ENCODE results near the gene PTP4A2.

Gene PTP4A2

DNA sequence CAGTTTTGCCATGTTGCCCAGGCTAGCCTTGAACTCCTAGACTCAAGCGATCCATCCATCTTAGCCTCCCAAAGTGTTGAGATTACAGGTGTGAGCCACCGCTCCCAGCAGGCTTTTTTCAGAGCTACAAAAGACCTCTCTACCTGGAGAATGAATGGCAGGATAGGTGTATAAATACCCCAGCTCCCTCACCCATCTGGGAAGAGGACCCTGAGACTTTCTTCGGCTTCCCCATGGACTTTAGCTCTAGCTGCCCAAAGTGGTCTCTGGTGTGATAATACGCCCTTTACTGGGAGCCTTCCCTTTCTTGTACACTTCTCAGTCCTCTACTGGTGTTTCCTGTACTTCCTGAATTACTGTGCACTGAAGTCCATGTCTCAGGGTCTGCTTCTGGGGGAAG is 60.6 kb downstream of the PTP4A2 start:
- Histone ChIP-seq H3K4me1 (ENCODE audit: control insufficient read depth, low read depth, low read length) (no peaks in the 10 kb centered on the region), H2BK5ac (ENCODE audit: low read length) (no peak overlapping the region), H3K9ac (ENCODE audit: low read length) (no peak overlapping the region), H3K18ac (ENCODE audit: low read length) (no peak overlapping the region), H4K8ac (ENCODE audit: low read depth, low read length) (no peak overlapping the region), H3K27ac (ENCODE audit: low read depth, low read length) (no peak overlapping the region), H3K79me1 (ENCODE audit: low read length) (no peaks in the 10 kb centered on the region), H3K56ac (ENCODE audit: low read length) (no peak overlapping the region), H3K4me3 (ENCODE audit: low read length) (no peak overlapping the region), H3K79me2 (ENCODE audit: control insufficient read depth, insufficient read depth, low read length) (no peaks in the 10 kb centered on the region), H3K4ac (ENCODE audit: low read depth, low read length) (no peak overlapping the region), H2BK15ac (replicated peaks; ENCODE audit: low read depth) (no peak overlapping the region), H3K23ac (ENCODE audit: low read length) (no peak overlapping the region), H3K36me3 (ENCODE audit: control insufficient read depth, insufficient read depth, low read length) (no peaks in the 10 kb centered on the region), H3K27me3 (ENCODE audit: insufficient read depth, low read length, poor library complexity) (no peaks in the 10 kb centered on the region), H2AK5ac (ENCODE audit: low read length) (no peak overlapping the region), H2BK120ac (ENCODE audit: low read depth, low read length) (no peak overlapping the region), H3K4me2 (ENCODE audit: low read length) (no peak overlapping the region), H4K5ac (ENCODE audit: low read length) (no peak overlapping the region)
- no CpG with 5 or more reads among the region's 4 CpGs for WGBS (ENCODE audit: extremely low coverage, insufficient coverage, low lambda C conversion rate)
- no peak for DNase-seq

DNA sequence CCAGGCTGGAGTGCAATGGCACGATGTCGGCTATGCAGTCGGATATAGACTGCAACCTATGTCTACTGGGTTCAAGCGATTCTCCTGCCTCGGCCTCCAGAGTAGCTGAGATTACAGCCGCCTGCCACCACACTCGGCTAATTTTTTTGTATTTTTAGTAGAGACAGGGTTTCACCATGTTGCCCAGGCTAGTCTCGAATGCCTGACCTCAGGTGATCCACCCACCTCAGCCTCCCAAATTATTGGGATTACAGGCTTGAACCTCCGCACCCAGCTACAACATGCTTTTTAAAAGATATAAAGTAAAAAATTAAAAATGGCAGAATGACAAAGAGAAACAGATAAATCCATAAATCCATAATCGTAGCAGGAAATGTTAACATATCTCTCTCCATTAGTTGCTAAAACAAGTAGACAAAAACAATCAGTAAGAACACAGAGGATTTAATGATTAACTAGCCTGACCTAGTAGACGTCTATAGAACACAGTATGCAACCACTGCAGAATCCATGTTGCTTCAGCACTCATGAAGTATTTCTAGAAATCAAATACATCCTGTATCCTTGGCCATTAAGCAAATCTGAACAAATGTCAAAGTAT is 62.4 kb downstream of the PTP4A2 start:
- no peak for DNase-seq
- no peaks in the 10 kb centered on the region for H3K27me3 ChIP-seq (ENCODE audit: insufficient read depth, low read length, poor library complexity)
- H2AK5ac ChIP-seq (ENCODE audit: low read length): no peak overlapping the region
- no peak overlapping the region for H3K4me2 ChIP-seq (ENCODE audit: low read length)
- H2BK5ac ChIP-seq (ENCODE audit: low read length): no peak overlapping the region
- no peak overlapping the region for H3K9ac ChIP-seq (ENCODE audit: low read length)
- no peak overlapping the region for H3K23ac ChIP-seq (ENCODE audit: low read length)
- H2BK15ac ChIP-seq (replicated peaks; ENCODE audit: low read depth): no peak overlapping the region
- no peak overlapping the region for H2BK120ac ChIP-seq (ENCODE audit: low read depth, low read length)
- no peak overlapping the region for H3K4ac ChIP-seq (ENCODE audit: low read depth, low read length)
- no peak overlapping the region for H4K8ac ChIP-seq (ENCODE audit: low read depth, low read length)
- no peaks in the 10 kb centered on the region for H3K4me1 ChIP-seq (ENCODE audit: control insufficient read depth, low read depth, low read length)
- no peak overlapping the region for H4K5ac ChIP-seq (ENCODE audit: low read length)
- H3K36me3 ChIP-seq (ENCODE audit: control insufficient read depth, insufficient read depth, low read length): no peaks in the 10 kb centered on the region
- no peaks in the 10 kb centered on the region for H3K79me2 ChIP-seq (ENCODE audit: control insufficient read depth, insufficient read depth, low read length)
- WGBS (ENCODE audit: extremely low coverage, insufficient coverage, low lambda C conversion rate): no CpG with 5 or more reads among the region's 11 CpGs
- H3K18ac ChIP-seq (ENCODE audit: low read length): no peak overlapping the region
- no peak overlapping the region for H3K27ac ChIP-seq (ENCODE audit: low read depth, low read length)
- H3K4me3 ChIP-seq (ENCODE audit: low read length): no peak overlapping the region
- no peaks in the 10 kb centered on the region for H3K79me1 ChIP-seq (ENCODE audit: low read length)
- no peak overlapping the region for H3K56ac ChIP-seq (ENCODE audit: low read length)

DNA sequence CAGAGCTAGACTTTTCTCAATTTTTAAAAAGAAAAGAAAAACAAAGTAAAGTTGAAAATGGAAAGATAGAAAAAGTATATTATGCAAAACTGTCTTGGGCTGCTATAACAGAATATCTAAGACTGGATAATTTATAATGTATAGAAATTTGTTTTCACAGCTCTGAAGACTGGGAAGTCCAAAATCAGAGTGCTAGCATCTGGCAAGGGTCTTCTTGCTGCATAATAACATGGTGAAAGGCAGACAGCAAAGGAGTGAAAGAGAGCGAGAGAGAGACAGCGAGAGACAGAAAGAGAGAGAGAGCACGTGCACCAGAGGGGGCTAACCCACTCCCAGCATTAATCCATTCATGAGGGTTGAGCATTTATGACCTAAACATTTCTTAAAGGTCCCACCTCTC is 63.2 kb downstream of the PTP4A2 start:
- no peak overlapping the region for H3K27ac ChIP-seq (ENCODE audit: low read depth, low read length)
- H3K9ac ChIP-seq (ENCODE audit: low read length): no peak overlapping the region
- WGBS (ENCODE audit: extremely low coverage, insufficient coverage, low lambda C conversion rate): no CpG with 5 or more reads among the region's 3 CpGs
- H4K5ac ChIP-seq (ENCODE audit: low read length): no peak overlapping the region
- no peak overlapping the region for H2BK5ac ChIP-seq (ENCODE audit: low read length)
- H3K79me1 ChIP-seq (ENCODE audit: low read length): no peaks in the 10 kb centered on the region
- H3K23ac ChIP-seq (ENCODE audit: low read length): no peak overlapping the region
- no peak overlapping the region for H2BK120ac ChIP-seq (ENCODE audit: low read depth, low read length)
- H4K8ac ChIP-seq (ENCODE audit: low read depth, low read length): no peak overlapping the region
- no peaks in the 10 kb centered on the region for H3K36me3 ChIP-seq (ENCODE audit: control insufficient read depth, insufficient read depth, low read length)
- no peak for DNase-seq
- H3K4me3 ChIP-seq (ENCODE audit: low read length): no peak overlapping the region
- H2BK15ac ChIP-seq (replicated peaks; ENCODE audit: low read depth): no peak overlapping the region
- H3K27me3 ChIP-seq (ENCODE audit: insufficient read depth, low read length, poor library complexity): no peaks in the 10 kb centered on the region
- H3K4me1 ChIP-seq (ENCODE audit: control insufficient read depth, low read depth, low read length): no peaks in the 10 kb centered on the region
- no peaks in the 10 kb centered on the region for H3K79me2 ChIP-seq (ENCODE audit: control insufficient read depth, insufficient read depth, low read length)
- no peak overlapping the region for H3K4ac ChIP-seq (ENCODE audit: low read depth, low read length)
- H2AK5ac ChIP-seq (ENCODE audit: low read length): no peak overlapping the region
- H3K56ac ChIP-seq (ENCODE audit: low read length): no peak overlapping the region
- H3K18ac ChIP-seq (ENCODE audit: low read length): no peak overlapping the region
- no peak overlapping the region for H3K4me2 ChIP-seq (ENCODE audit: low read length)

DNA sequence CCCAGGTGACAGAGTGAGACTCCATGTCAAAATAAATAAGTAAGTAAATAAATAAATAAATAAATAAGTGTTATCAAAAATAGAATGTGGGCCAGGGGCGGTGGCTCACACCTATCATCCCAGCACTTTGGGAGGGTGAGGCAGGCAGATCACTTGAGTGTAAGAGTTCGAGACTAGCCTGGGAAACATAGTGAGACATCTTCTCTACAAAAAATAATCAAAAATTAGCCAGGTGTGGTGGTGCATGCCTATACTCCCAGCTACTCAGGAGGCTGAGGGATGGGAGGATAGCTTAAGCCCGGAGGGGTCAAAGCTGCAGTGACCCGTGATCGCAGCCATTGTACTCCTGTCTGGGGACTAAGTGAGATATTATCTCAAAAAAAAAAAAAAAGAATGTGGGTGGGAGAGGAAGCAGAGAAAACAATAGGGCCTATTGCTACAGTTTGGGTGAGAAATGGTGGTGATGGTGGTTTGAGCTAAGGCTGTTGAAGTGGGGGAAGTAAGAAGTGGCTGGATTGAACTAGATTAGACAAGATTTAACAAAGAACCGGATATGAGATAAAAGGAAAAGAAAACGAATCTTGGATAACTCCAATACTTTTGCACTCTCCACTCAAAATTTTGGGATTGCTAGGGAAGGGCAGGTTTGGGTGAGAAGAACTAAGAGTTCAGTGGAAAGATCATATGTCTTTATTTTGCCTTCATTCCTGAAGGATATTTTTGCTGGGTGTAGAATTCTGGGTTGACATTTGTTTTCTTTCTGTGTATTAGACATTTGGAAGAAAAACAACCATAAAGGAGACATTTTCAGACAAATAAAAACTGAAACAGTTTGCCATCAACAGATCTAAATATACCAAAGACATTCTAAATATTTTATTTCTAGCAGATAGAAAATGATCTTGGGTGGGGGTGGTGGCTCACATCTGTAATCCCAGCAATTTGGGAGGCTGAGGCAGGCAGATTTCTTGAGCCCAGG is 65.2 kb downstream of the PTP4A2 start:
- no peak overlapping the region for H3K23ac ChIP-seq (ENCODE audit: low read length)
- DNase-seq: peak; percentile 21
- H3K18ac ChIP-seq (ENCODE audit: low read length): no peak overlapping the region
- no peak overlapping the region for H4K8ac ChIP-seq (ENCODE audit: low read depth, low read length)
- no peaks in the 10 kb centered on the region for H3K79me2 ChIP-seq (ENCODE audit: control insufficient read depth, insufficient read depth, low read length)
- no peak overlapping the region for H2BK5ac ChIP-seq (ENCODE audit: low read length)
- no peak overlapping the region for H2BK15ac ChIP-seq (replicated peaks; ENCODE audit: low read depth)
- no peak overlapping the region for H3K56ac ChIP-seq (ENCODE audit: low read length)
- H3K4me2 ChIP-seq (ENCODE audit: low read length): no peak overlapping the region
- H4K5ac ChIP-seq (ENCODE audit: low read length): no peak overlapping the region
- no peaks in the 10 kb centered on the region for H3K36me3 ChIP-seq (ENCODE audit: control insufficient read depth, insufficient read depth, low read length)
- H3K79me1 ChIP-seq (ENCODE audit: low read length): no peaks in the 10 kb centered on the region
- no peak overlapping the region for H3K4ac ChIP-seq (ENCODE audit: low read depth, low read length)
- no peak overlapping the region for H3K9ac ChIP-seq (ENCODE audit: low read length)
- no peaks in the 10 kb centered on the region for H3K27me3 ChIP-seq (ENCODE audit: insufficient read depth, low read length, poor library complexity)
- H2AK5ac ChIP-seq (ENCODE audit: low read length): no peak overlapping the region
- WGBS (ENCODE audit: extremely low coverage, insufficient coverage, low lambda C conversion rate): no CpG with 5 or more reads among the region's 7 CpGs
- no peaks in the 10 kb centered on the region for H3K4me1 ChIP-seq (ENCODE audit: control insufficient read depth, low read depth, low read length)
- H3K27ac ChIP-seq (ENCODE audit: low read depth, low read length): no peak overlapping the region
- H2BK120ac ChIP-seq (ENCODE audit: low read depth, low read length): no peak overlapping the region
- H3K4me3 ChIP-seq (ENCODE audit: low read length): no peak overlapping the region

DNA sequence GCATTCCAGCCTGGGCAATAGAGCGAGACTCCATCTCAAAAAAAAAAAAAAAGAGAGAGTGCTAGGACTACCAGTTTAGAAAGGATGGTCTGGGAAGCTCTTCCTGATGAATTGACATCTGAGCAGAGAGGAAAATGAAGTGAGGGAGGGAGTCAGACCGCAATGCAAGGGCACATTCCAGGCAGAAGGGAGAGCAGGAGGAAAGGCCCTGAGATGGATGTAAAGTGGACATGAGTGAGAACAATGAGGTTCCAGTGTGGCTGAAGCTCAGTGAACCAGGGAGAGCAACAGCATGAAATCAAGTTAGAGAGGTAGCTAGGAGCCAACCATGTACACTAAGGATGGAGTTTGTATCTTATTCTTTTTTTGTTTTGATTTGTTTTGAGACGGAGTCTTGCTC is 66.5 kb downstream of the PTP4A2 start:
- no peak overlapping the region for H2BK15ac ChIP-seq (replicated peaks; ENCODE audit: low read depth)
- H3K4ac ChIP-seq (ENCODE audit: low read depth, low read length): no peak overlapping the region
- H3K18ac ChIP-seq (ENCODE audit: low read length): no peak overlapping the region
- peak overlapping the region; percentile 25 for H3K56ac ChIP-seq (ENCODE audit: low read length)
- no peak for DNase-seq
- no peaks in the 10 kb centered on the region for H3K36me3 ChIP-seq (ENCODE audit: control insufficient read depth, insufficient read depth, low read length)
- H4K8ac ChIP-seq (ENCODE audit: low read depth, low read length): no peak overlapping the region
- no peak overlapping the region for H3K9ac ChIP-seq (ENCODE audit: low read length)
- no peak overlapping the region for H2BK5ac ChIP-seq (ENCODE audit: low read length)
- H3K79me1 ChIP-seq (ENCODE audit: low read length): no peaks in the 10 kb centered on the region
- no peaks in the 10 kb centered on the region for H3K4me1 ChIP-seq (ENCODE audit: control insufficient read depth, low read depth, low read length)
- H2AK5ac ChIP-seq (ENCODE audit: low read length): no peak overlapping the region
- no peak overlapping the region for H2BK120ac ChIP-seq (ENCODE audit: low read depth, low read length)
- no peaks in the 10 kb centered on the region for H3K27me3 ChIP-seq (ENCODE audit: insufficient read depth, low read length, poor library complexity)
- no CpG with 5 or more reads among the region's 3 CpGs for WGBS (ENCODE audit: extremely low coverage, insufficient coverage, low lambda C conversion rate)
- no peak overlapping the region for H3K4me2 ChIP-seq (ENCODE audit: low read length)
- no peaks in the 10 kb centered on the region for H3K79me2 ChIP-seq (ENCODE audit: control insufficient read depth, insufficient read depth, low read length)
- no peak overlapping the region for H4K5ac ChIP-seq (ENCODE audit: low read length)
- H3K27ac ChIP-seq (ENCODE audit: low read depth, low read length): no peak overlapping the region
- no peak overlapping the region for H3K4me3 ChIP-seq (ENCODE audit: low read length)
- H3K23ac ChIP-seq (ENCODE audit: low read length): no peak overlapping the region

All from mesendoderm (in vitro differentiated cells).